Measurements from ENCODE around the gene PLA2G10.
"Not testable (repeated sequence)": the region's sequence is repeated elsewhere in the genome, so short reads cannot be mapped to it uniquely, and the experiment has no call there.

Gene PLA2G10

GRCh38 chr16:14694129-14694528, at the start of gene PLA2G10:
Gene PLA2G10 (minus strand): TSS chr16:14694308. CDS start chr16:14694229, 79 bp downstream.
- not testable (repeated sequence) for DNase-seq (ENCODE audit: low read depth)

GRCh38 chr16:14742273-14743128, 48.4 kb upstream of the PLA2G10 start, which contains the start of gene NPIPA2:
Gene NPIPA2 (plus strand): TSS chr16:14742533. CDS start chr16:14748066, 5,533 bp downstream.
- DNase-seq (ENCODE audit: low read depth) = not testable (repeated sequence)

- not testable (repeated sequence) for DNase-seq (ENCODE audit: low read depth)
These were observed 47.7 kb upstream of the PLA2G10 start for GRCh38 chr16:14741794-14742193.

- not testable (repeated sequence) for DNase-seq (ENCODE audit: low read depth)
These were observed 46.8 kb upstream of the PLA2G10 start for GRCh38 chr16:14740832-14741385.

GRCh38 chr16:14733233-14733632, 39.1 kb upstream of the PLA2G10 start:
- DNase-seq (ENCODE audit: low read depth) = not testable (repeated sequence)

GRCh38 chr16:14703156-14704011, 9.3 kb upstream of the PLA2G10 start, which contains the start of gene NPIPA3:
Gene NPIPA3 (plus strand): TSS chr16:14703411. CDS start chr16:14708944, 5,533 bp downstream.
- DNase-seq (ENCODE audit: low read depth) = not testable (repeated sequence)

- DNase-seq (ENCODE audit: low read depth) = not testable (repeated sequence)
These were observed 8.6 kb upstream of the PLA2G10 start for GRCh38 chr16:14702672-14703071.

GRCh38 chr16:14701859-14702258, 7.8 kb upstream of the PLA2G10 start:
- DNase-seq (ENCODE audit: low read depth) = not testable (repeated sequence)

- not testable (repeated sequence) for DNase-seq (ENCODE audit: low read depth)
These were observed 8.0 kb downstream of the PLA2G10 start for GRCh38 chr16:14685870-14686793.

- DNase-seq (ENCODE audit: low read depth) = no peak
These were observed 12.0 kb downstream of the PLA2G10 start for GRCh38 chr16:14682121-14682520.

- DNase-seq (ENCODE audit: low read depth) = no peak
These were observed 13.0 kb downstream of the PLA2G10 start for GRCh38 chr16:14681115-14681514.

- DNase-seq (ENCODE audit: low read depth) = not testable (repeated sequence)
These were observed 13.7 kb downstream of the PLA2G10 start for GRCh38 chr16:14680396-14680795.

- no peak for DNase-seq (ENCODE audit: low read depth)
These were observed 15.2 kb downstream of the PLA2G10 start for GRCh38 chr16:14678748-14679497.

GRCh38 chr16:14677627-14678026, 16.5 kb downstream of the PLA2G10 start:
- no peak for DNase-seq (ENCODE audit: low read depth)

- DNase-seq (ENCODE audit: low read depth) = no peak
These were observed 17.5 kb downstream of the PLA2G10 start for GRCh38 chr16:14676633-14677032.

- DNase-seq (ENCODE audit: low read depth) = no peak
These were observed 21.6 kb downstream of the PLA2G10 start for GRCh38 chr16:14672403-14672971.

- no peak for DNase-seq (ENCODE audit: low read depth)
These were observed 24.3 kb downstream of the PLA2G10 start for GRCh38 chr16:14669776-14670175.

- no peak for DNase-seq (ENCODE audit: low read depth)
These were observed 25.4 kb downstream of the PLA2G10 start for GRCh38 chr16:14668556-14669223.

All from activated T-helper 1 cell treated with Interleukin-2 at 50 U/mL for 16 hours (primary cell).